Right ventricle myocardium superior (tissue), 1 donor: ENCODE data around the gene HOXD10. TPM values are rescaled to one million over a fixed set of nuclear protein-coding genes. Genes with fewer than 3 reads are reported as not detected.

ENCODE experiments used
- ATAC-seq: fragments of 200-7000 bp; cut with Tn5 transposase; one replicate; pipeline ENCODE4 v1.9.1; 2020; ENCODE audit warnings: mild to moderate bottlenecking; ENCODE audit not compliant: poor library complexity
- DNase-seq: peaks from one replicate; pipeline ENCODE4 v3.0.0-alpha.2; 2020
- intact Hi-C: fragments of 100-400 bp; cut with DNase I; formaldehyde crosslinking; loops from one replicate; pipeline ENCODE4 v1.11.2; 2022
- total RNA-seq: library from RNA; stranded (reverse); fragmentation: NEBNext Ultra II Directional; extraction: Animal tissue kit (Norgen Biotek cat#: 25700); gene quantifications from one replicate; pipeline ENCODE4 v1.2.1, GENCODE V29; 2021
- donor health status: DM: no; HTN: yes; CAD: no; lungs with severe emphysema.

HOXD10 gene
- total RNA-seq, 1 donor from 2014 or later: not detected

- DNase-seq (peak; percentile 66), ATAC-seq (no peak)
- intact Hi-C loops: loop anchor here (10.0 kb wide), 2 partner anchors 688 to 1018 kb away; no protein-coding TSS in a partner anchor
Observed at GRCh38 chr2:176126929-176127773, 10.6 kb downstream of the HOXD10 start.

- DNase-seq (no peak), ATAC-seq (no peak)
- intact Hi-C loops: loop anchor here (10.0 kb wide), 2 partner anchors 687 to 1017 kb away; no protein-coding TSS in a partner anchor
Observed at GRCh38 chr2:176127774-176128072, 11.1 kb downstream of the HOXD10 start.

GRCh38 chr2:176128172-176128981 is 11.8 kb downstream of the HOXD10 start:
- intact Hi-C loops: loop anchor here (10.0 kb wide), 2 partner anchors 686 to 1016 kb away; no protein-coding TSS in a partner anchor
- no peak for ATAC-seq
- DNase-seq: no peak

GRCh38 chr2:176128982-176129796 is 12.6 kb downstream of the HOXD10 start, which contains the start of gene HOXD8:
Gene HOXD8 (plus strand): TSS chr2:176129705. CDS start chr2:176130367, 662 bp downstream.
- DNase-seq (no peak), ATAC-seq (peak; percentile 38)
- intact Hi-C loops: loop anchor here (10.0 kb wide), 2 partner anchors 686 to 1016 kb away; no protein-coding TSS in a partner anchor

GRCh38 chr2:176129813-176130146 is 13.2 kb downstream of the HOXD10 start:
- intact Hi-C loops: loop anchor here (10.0 kb wide), 2 partner anchors 685 to 1015 kb away; no protein-coding TSS in a partner anchor

GRCh38 chr2:176130147-176130956 is 13.8 kb downstream of the HOXD10 start:
- intact Hi-C loops: no loop called here
- DNase-seq: no peak
- peak; percentile 29 for ATAC-seq

More at GRCh38 chr2:176129813-176130146, 13.2 kb downstream of the HOXD10 start:
- DNase-seq (no peak), ATAC-seq (no peak)

GRCh38 chr2:176130957-176131847 is 14.6 kb downstream of the HOXD10 start:
- ATAC-seq: no peak
- intact Hi-C loops: no loop called here

GRCh38 chr2:176131848-176132158 is 15.2 kb downstream of the HOXD10 start:
- intact Hi-C loops: no loop called here
- no peak for DNase-seq
- ATAC-seq: no peak

More at GRCh38 chr2:176130957-176131847, 14.6 kb downstream of the HOXD10 start:
- DNase-seq: no peak

- intact Hi-C loops: no loop called here
- ATAC-seq (no peak), DNase-seq (no peak)
Observed at GRCh38 chr2:176132205-176133171, 15.9 kb downstream of the HOXD10 start.

GRCh38 chr2:176133389-176133788 is 16.8 kb downstream of the HOXD10 start:
- DNase-seq (no peak), ATAC-seq (no peak)
- intact Hi-C loops: no loop called here

- ATAC-seq (no peak), DNase-seq (no peak)
- intact Hi-C loops: no loop called here
Observed at GRCh38 chr2:176134035-176134434, 17.5 kb downstream of the HOXD10 start.

GRCh38 chr2:176135035-176135440 is 18.5 kb downstream of the HOXD10 start:
- ATAC-seq: no peak
- no peak for DNase-seq
- intact Hi-C loops: no loop called here

- intact Hi-C loops: no loop called here
- DNase-seq (no peak), ATAC-seq (no peak)
Observed at GRCh38 chr2:176136374-176137251, 20.0 kb downstream of the HOXD10 start.

GRCh38 chr2:176137252-176137580 is 20.6 kb downstream of the HOXD10 start:
- intact Hi-C loops: no loop called here
- no peak for ATAC-seq
- DNase-seq: no peak

GRCh38 chr2:176137906-176138305 is 21.3 kb downstream of the HOXD10 start:
- ATAC-seq (no peak), DNase-seq (no peak)
- intact Hi-C loops: no loop called here
